ENCODE data around the gene SLU7. TPM values are rescaled to one million over a fixed set of nuclear protein-coding genes. Genes with fewer than 3 reads are reported as not detected.
A peak's percentile ranks its signal among the peaks of the same experiment; 100 is the strongest.

The SLU7 gene
- polyA plus RNA-seq, 1 donor: 40.5 TPM

- Histone ChIP-seq H3K27ac (ENCODE audit: low read length) (peak within 1 kb of the TSS; percentile 30), H3K4me3 (ENCODE audit: low read length) (peak within 1 kb of the TSS; percentile 72), H3K36me3 (ENCODE audit: control insufficient read depth, insufficient read depth, low read length) (no peaks in the 10 kb centered on the region), H3K9me3 (ENCODE audit: control insufficient read depth, low read depth, low read length) (no peaks in the 10 kb centered on the region), H3K4me1 (ENCODE audit: control insufficient read depth, insufficient read depth, low read length) (peaks cover 8% of the 10 kb centered on the region), H3K27me3 (ENCODE audit: control insufficient read depth, insufficient read depth, low read length) (no peaks in the 10 kb centered on the region)
- WGBS (ENCODE audit: insufficient coverage, low lambda C conversion rate): 0% methylated on average over 1 of the region's 39 CpGs
- DNase-seq: peak; percentile 96 to 97
These were observed 2.9 kb upstream of the SLU7 start, which contains the start of gene PTTG1 for GRCh38 chr5:160421625-160422258. Gene PTTG1 (plus strand): TSS chr5:160421855. CDS start chr5:160422313, 458 bp downstream.

DNA sequence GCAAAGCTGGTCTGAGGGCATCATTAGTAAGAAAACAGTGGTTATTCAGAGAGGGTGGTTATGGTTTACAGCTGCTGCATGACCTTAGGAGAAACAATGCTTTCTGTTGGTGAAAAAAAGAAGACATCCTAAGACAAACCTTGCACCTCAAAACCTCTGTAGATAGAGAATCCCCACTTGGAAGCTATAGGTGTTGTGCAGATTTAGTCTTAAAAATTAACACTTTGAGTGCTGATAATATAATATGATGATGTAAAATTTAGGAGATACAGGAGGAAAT is 1.4 kb upstream of the SLU7 start:
- Histone ChIP-seq H3K4me3 (ENCODE audit: low read length) (no peak overlapping the region), H3K27me3 (ENCODE audit: control insufficient read depth, insufficient read depth, low read length) (no peaks in the 10 kb centered on the region)

GRCh38 chr5:160419458-160420330 is 813 bp upstream of the SLU7 start:
- no peak for DNase-seq
- Histone ChIP-seq H3K9me3 (ENCODE audit: control insufficient read depth, low read depth, low read length) (no peaks in the 10 kb centered on the region), H3K4me3 (ENCODE audit: low read length) (peak overlapping the region; percentile 78), H3K36me3 (ENCODE audit: control insufficient read depth, insufficient read depth, low read length) (no peaks in the 10 kb centered on the region), H3K27me3 (ENCODE audit: control insufficient read depth, insufficient read depth, low read length) (no peaks in the 10 kb centered on the region), H3K4me1 (ENCODE audit: control insufficient read depth, insufficient read depth, low read length) (peaks cover 8% of the 10 kb centered on the region), H3K27ac (ENCODE audit: low read length) (peak overlapping the region; percentile 82)
- WGBS (ENCODE audit: insufficient coverage, low lambda C conversion rate): 47% methylated on average over 5 of the region's 11 CpGs

More for the DNA sequence above, 1.4 kb upstream of the SLU7 start:
- no peak overlapping the region for H3K27ac ChIP-seq (ENCODE audit: low read length)
- no peaks in the 10 kb centered on the region for H3K9me3 ChIP-seq (ENCODE audit: control insufficient read depth, low read depth, low read length)
- peaks cover 8% of the 10 kb centered on the region for H3K4me1 ChIP-seq (ENCODE audit: control insufficient read depth, insufficient read depth, low read length)
- DNase-seq: no peak
- H3K36me3 ChIP-seq (ENCODE audit: control insufficient read depth, insufficient read depth, low read length): no peaks in the 10 kb centered on the region

DNA sequence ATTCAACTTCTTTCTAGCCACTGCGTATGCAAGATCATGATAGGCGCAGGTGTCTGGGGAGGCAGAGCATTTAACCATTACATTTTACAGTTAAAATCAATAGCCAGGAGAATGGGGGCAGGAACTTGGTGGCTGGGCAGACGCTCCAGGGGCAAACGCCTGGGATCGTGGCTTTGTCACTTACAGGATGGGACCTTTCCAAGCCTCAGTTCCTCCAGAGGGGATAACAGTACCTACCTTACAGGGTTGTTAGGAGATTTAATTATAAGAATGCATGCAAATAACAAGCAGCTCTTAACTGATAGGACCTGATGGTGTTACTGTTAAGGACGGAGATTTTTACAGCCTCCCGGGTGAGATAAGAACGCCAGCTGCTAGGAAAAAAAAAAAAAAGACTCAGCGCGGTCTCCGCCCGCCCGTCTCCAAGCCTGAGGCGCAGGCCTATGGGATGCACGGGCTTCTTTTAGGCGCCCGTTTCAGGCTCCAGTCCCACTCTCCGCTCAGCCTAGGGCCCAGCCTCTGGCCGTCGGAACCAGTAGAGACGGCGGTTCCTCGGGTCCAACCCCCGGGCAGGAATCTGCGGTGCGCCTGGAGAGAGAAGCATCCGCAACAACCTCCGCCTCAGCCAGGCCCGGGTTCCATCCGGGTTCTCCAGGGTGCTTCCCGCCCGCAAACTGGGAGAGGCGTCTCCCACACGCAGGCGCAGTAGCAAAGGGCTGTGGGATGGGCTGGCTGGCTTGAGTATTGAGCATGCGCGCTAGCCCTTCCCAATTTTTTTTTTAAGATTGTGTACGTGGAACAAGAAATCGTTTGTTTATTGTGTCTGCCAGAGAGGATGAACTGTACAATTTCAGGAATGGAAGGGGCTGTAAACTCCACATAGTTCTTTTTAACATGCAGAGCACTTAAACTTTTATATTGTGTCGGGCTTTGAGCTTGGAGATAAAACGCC is 19.2 kb downstream of the SLU7 start, which contains the start of gene FAM200C:
TSS of gene FAM200C (minus strand) at position 653 of the 952 bp plus-strand sequence. CDS start 4,564 bp downstream, outside the sequence.
- WGBS (ENCODE audit: insufficient coverage, low lambda C conversion rate): 0% methylated on average over 2 of the region's 41 CpGs
- peak; percentile 92 to 95 for DNase-seq
- Histone ChIP-seq H3K27me3 (ENCODE audit: control insufficient read depth, insufficient read depth, low read length) (no peaks in the 10 kb centered on the region), H3K4me3 (ENCODE audit: low read length) (peak within 1 kb of the TSS; percentile 71), H3K27ac (ENCODE audit: low read length) (peak within 1 kb of the TSS; percentile 87), H3K4me1 (ENCODE audit: control insufficient read depth, insufficient read depth, low read length) (no peaks in the 10 kb centered on the region), H3K9me3 (ENCODE audit: control insufficient read depth, low read depth, low read length) (no peaks in the 10 kb centered on the region), H3K36me3 (ENCODE audit: control insufficient read depth, insufficient read depth, low read length) (peaks cover 25% of the 10 kb centered on the region)

DNA sequence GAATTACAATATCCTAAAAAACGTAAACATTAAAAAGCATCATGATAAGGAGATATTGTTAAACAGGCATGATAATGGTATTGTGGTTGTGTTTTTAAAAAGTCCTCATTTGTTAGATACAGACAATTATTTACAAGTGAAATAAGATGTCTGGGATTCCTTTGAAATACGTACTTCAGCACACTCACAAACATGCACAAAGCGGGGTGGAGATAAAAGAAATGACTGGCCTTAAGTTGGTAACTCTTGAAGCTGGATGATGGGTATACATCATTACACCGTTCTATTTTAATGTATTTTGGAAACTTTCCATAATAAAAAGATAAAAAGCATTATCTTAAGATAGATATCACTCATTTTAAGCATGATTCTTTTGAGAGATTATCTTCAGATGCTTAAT is 20.1 kb downstream of the SLU7 start:
- H3K9me3 ChIP-seq (ENCODE audit: control insufficient read depth, low read depth, low read length): no peaks in the 10 kb centered on the region
- no peak overlapping the region for H3K27ac ChIP-seq (ENCODE audit: low read length)
- no peak for DNase-seq
- no peaks in the 10 kb centered on the region for H3K4me1 ChIP-seq (ENCODE audit: control insufficient read depth, insufficient read depth, low read length)
- H3K36me3 ChIP-seq (ENCODE audit: control insufficient read depth, insufficient read depth, low read length): peaks cover 16% of the 10 kb centered on the region
- 83% methylated on average over 1 of the region's 4 CpGs for WGBS (ENCODE audit: insufficient coverage, low lambda C conversion rate)
- H3K27me3 ChIP-seq (ENCODE audit: control insufficient read depth, insufficient read depth, low read length): no peaks in the 10 kb centered on the region
- H3K4me3 ChIP-seq (ENCODE audit: low read length): peak overlapping the region; percentile 71

DNA sequence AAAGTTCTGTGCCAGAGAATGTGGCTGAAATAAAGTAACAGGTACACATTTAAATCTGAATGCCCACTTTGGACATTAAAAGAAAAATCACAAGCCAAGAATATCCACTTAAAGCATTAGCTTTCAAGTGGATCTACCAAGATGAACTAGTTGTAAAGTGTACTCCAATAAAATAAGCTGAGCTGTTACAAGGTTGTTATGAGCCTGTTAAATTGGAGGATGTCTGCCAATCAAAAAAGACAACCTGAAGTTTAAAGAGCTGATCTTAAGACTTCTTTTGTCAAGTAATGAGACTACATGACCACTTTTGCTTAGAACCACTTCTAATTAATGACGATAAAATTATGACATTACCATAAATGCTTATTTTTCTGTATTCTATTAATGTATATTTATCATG is 21.4 kb downstream of the SLU7 start:
- Histone ChIP-seq H3K4me3 (ENCODE audit: low read length) (no peak overlapping the region), H3K9me3 (ENCODE audit: control insufficient read depth, low read depth, low read length) (no peaks in the 10 kb centered on the region), H3K27me3 (ENCODE audit: control insufficient read depth, insufficient read depth, low read length) (no peaks in the 10 kb centered on the region), H3K36me3 (ENCODE audit: control insufficient read depth, insufficient read depth, low read length) (peaks cover 8% of the 10 kb centered on the region), H3K4me1 (ENCODE audit: control insufficient read depth, insufficient read depth, low read length) (no peaks in the 10 kb centered on the region), H3K27ac (ENCODE audit: low read length) (no peak overlapping the region)
- no peak for DNase-seq
- no CpG with 5 or more reads among the region's 1 CpG for WGBS (ENCODE audit: insufficient coverage, low lambda C conversion rate)

DNA sequence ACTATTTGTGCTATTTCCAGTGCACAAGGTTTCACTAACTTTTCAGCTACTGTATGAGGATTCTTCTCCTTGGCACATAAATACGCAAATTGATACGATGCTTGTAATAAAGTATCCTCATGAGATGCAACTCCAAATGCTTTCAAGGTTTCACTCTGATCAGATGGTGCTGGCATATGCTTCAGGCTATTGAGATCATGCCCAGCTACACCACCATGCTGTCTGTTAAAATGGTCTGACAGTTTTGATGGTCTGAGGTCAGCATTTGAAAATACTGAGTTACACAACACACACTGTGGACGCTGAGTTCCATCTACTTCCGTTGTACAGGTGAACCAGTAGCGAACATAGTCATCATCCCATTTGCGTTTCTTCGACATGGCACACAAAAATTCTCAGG is 23.8 kb downstream of the SLU7 start:
- no peak overlapping the region for H3K4me3 ChIP-seq (ENCODE audit: low read length)
- H3K36me3 ChIP-seq (ENCODE audit: control insufficient read depth, insufficient read depth, low read length): no peaks in the 10 kb centered on the region
- WGBS (ENCODE audit: insufficient coverage, low lambda C conversion rate): no CpG with 5 or more reads among the region's 7 CpGs
- H3K9me3 ChIP-seq (ENCODE audit: control insufficient read depth, low read depth, low read length): no peaks in the 10 kb centered on the region
- no peaks in the 10 kb centered on the region for H3K27me3 ChIP-seq (ENCODE audit: control insufficient read depth, insufficient read depth, low read length)
- no peak for DNase-seq
- H3K27ac ChIP-seq (ENCODE audit: low read length): no peak overlapping the region
- H3K4me1 ChIP-seq (ENCODE audit: control insufficient read depth, insufficient read depth, low read length): no peaks in the 10 kb centered on the region

DNA sequence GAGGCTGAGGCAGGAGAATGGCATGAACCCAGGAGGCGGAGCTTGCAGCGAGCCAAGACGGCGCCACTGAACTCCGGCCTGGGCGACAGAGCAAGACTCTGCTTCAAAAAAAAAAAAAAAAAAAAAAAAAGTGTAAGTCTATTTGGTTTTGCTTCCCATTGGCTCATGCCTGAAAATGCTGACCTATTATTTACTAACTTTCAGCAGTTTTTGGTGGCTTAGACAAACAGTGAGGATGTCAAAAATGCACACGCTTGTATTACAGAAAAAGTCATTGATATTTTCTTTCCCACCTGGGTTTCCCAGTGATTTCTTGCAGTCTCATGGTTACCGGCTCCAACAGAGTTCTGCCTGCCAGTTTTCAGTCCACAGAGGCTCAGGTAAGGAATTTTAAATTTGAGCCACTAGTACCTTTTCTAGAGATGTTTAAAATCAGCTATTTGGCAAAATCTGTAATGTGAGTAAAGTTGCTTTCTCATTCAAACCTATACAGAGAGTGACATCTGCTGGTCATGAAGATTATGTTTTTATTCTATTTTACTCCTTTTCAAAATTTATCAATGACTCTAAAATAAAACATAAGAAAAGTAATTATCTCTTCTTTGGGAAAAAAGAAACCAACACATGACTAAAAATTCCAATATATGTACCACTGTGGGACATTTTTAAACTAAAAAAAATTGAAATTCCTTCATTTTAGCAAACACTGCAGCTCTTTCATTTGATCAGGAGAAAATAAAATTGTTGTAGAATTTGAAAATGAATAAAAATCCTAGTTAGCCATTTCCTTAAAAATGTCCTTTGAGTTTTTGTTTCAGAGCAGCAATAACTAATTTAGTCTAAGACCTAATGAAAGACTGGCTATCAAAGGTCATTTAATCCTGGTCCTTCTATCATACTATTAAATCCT is 27.8 kb downstream of the SLU7 start:
- peaks cover 16% of the 10 kb centered on the region for H3K9me3 ChIP-seq (ENCODE audit: control insufficient read depth, low read depth, low read length)
- no peaks in the 10 kb centered on the region for H3K27me3 ChIP-seq (ENCODE audit: control insufficient read depth, insufficient read depth, low read length)
- DNase-seq: no peak
- no peak overlapping the region for H3K4me3 ChIP-seq (ENCODE audit: low read length)
- no peaks in the 10 kb centered on the region for H3K4me1 ChIP-seq (ENCODE audit: control insufficient read depth, insufficient read depth, low read length)
- no peak overlapping the region for H3K27ac ChIP-seq (ENCODE audit: low read length)
- no CpG with 5 or more reads among the region's 8 CpGs for WGBS (ENCODE audit: insufficient coverage, low lambda C conversion rate)
- H3K36me3 ChIP-seq (ENCODE audit: control insufficient read depth, insufficient read depth, low read length): no peaks in the 10 kb centered on the region

DNA sequence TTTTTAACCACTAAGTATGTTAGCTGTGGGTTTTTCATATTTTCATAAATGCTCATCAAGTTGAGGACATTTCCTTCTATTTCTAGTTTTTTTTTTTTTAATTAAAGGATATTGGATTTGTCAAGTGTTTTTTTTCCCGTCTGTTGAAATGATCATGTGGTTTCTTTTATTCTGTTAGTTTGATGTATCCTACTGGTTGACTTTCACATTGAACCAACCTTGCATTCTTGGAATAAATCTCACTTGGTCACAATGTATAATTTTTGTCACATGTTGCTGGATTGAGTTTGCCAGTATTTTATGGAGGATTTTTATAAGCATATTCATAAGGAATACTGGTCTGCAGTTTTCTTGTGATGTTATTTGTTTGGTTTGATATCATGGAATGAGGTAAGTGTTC is 31.4 kb downstream of the SLU7 start:
- Histone ChIP-seq H3K4me3 (ENCODE audit: low read length) (no peak overlapping the region), H3K36me3 (ENCODE audit: control insufficient read depth, insufficient read depth, low read length) (no peaks in the 10 kb centered on the region), H3K27ac (ENCODE audit: low read length) (no peak overlapping the region), H3K4me1 (ENCODE audit: control insufficient read depth, insufficient read depth, low read length) (no peaks in the 10 kb centered on the region), H3K27me3 (ENCODE audit: control insufficient read depth, insufficient read depth, low read length) (no peaks in the 10 kb centered on the region), H3K9me3 (ENCODE audit: control insufficient read depth, low read depth, low read length) (peaks cover 16% of the 10 kb centered on the region)
- DNase-seq: no peak
- no CpG with 5 or more reads among the region's 1 CpG for whole genome bisulfite sequencing (ENCODE audit: insufficient coverage, low lambda C conversion rate)

All from large intestine (tissue), 3 donors.